Mucosa of stomach (tissue), 1 donor: ENCODE measurements around the gene MCF2L.

Experiments
- H3K27me3 ChIP-seq: one replicate; pipeline ENCODE4 v1.7.0; 2013; ENCODE audit warnings: mild to moderate bottlenecking, low read length; ENCODE audit not compliant: control insufficient read depth, insufficient read depth
- H3K36me3 ChIP-seq: one replicate; pipeline ENCODE4 v1.7.0; 2013; ENCODE audit warnings: low read length; ENCODE audit not compliant: control insufficient read depth, insufficient read depth
- H3K4me1 ChIP-seq: one replicate; pipeline ENCODE4 v1.7.0; 2013; ENCODE audit warnings: mild to moderate bottlenecking, low read length; ENCODE audit not compliant: control insufficient read depth, insufficient read depth
- H3K4me3 ChIP-seq: one replicate; pipeline ENCODE4 v1.7.0; 2013; ENCODE audit warnings: low read length
- H3K9ac ChIP-seq: one replicate; pipeline ENCODE4 v1.7.0; 2013; ENCODE audit warnings: mild to moderate bottlenecking, low read length, moderate library complexity
- H3K9me3 ChIP-seq: one replicate; pipeline ENCODE4 v1.7.0; 2013; ENCODE audit warnings: mild to moderate bottlenecking, low read length, moderate library complexity; ENCODE audit not compliant: control insufficient read depth
- donor health status: Pancreatic carcinoma.

MCF2L gene

DNA sequence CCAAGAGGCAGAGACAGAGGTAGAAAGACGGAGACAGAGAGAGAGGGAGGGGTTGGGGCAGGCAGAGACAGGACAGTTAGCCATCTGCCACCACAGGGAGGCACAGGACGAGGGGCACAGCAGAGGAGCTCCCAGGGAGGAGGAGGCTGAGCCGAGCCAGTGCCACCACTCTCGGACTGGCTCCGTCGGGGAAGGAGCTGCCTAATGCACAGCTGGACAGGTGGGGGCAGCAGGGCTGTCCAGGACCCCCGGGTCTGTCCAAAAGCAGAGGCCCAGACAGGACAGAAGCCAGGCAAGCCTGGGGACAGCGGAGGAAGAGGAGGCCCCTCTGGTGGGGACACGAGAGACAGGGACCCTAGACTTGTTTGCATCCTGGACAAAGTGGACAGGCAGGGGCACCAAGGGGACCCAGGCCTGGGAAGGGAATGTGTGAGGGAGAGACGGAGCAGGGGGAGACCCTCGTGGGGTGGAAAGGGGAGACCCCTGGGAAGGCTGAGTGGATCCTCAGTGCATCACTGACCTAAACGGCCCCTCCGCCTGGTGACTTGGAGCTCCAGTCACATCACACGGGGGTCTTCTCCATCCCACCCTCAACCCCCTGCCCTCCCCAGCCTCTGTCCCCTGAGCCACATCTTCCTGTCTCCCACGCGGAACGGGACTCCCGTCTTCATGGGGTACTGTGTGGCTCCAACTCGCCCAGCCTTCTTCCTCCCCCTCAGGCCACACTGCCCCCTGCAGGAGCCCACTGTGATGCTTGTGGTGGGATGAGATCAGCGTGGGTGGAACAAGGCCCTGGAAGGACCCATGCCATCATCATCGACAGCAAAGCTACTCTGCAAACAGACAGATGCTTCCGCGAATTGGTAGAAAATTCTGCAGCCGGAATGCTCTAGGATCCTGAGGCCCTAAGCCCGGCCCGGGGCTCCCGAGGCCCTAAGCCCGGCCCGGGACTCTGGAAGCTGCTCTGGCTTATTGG lies 154.5 kb downstream of the MCF2L start:
- H3K9me3 ChIP-seq = no peaks in the 10 kb centered on the region
- H3K27me3 ChIP-seq = peaks cover 7% of the 10 kb centered on the region
- peak overlapping the region; percentile 8 for H3K4me3 ChIP-seq
- no peaks in the 10 kb centered on the region for H3K36me3 ChIP-seq
- peak overlapping the region; percentile 53 for H3K9ac ChIP-seq
- peaks cover 17% of the 10 kb centered on the region for H3K4me1 ChIP-seq

GRCh38 chr13:113124211-113124970 lies 155.4 kb downstream of the MCF2L start:
- Histone ChIP-seq H3K9ac (no peak overlapping the region), H3K9me3 (no peaks in the 10 kb centered on the region), H3K27me3 (peaks cover 7% of the 10 kb centered on the region), H3K36me3 (no peaks in the 10 kb centered on the region), H3K4me3 (no peak overlapping the region), H3K4me1 (peaks cover 17% of the 10 kb centered on the region)

GRCh38 chr13:113125506-113126264 lies 156.7 kb downstream of the MCF2L start:
- no peak overlapping the region for H3K4me3 ChIP-seq
- H3K4me1 ChIP-seq = peaks cover 17% of the 10 kb centered on the region
- no peaks in the 10 kb centered on the region for H3K36me3 ChIP-seq
- no peaks in the 10 kb centered on the region for H3K9me3 ChIP-seq
- H3K9ac ChIP-seq = no peak overlapping the region
- H3K27me3 ChIP-seq = peaks cover 15% of the 10 kb centered on the region

- Histone ChIP-seq H3K9ac (no peak overlapping the region), H3K36me3 (no peaks in the 10 kb centered on the region), H3K4me1 (peaks cover 17% of the 10 kb centered on the region), H3K9me3 (no peaks in the 10 kb centered on the region), H3K27me3 (peaks cover 15% of the 10 kb centered on the region), H3K4me3 (no peak overlapping the region)
Measured at GRCh38 chr13:113126265-113127150, 157.5 kb downstream of the MCF2L start.

GRCh38 chr13:113129480-113129879 lies 160.5 kb downstream of the MCF2L start:
- Histone ChIP-seq H3K36me3 (no peaks in the 10 kb centered on the region), H3K4me1 (no peaks in the 10 kb centered on the region), H3K9ac (no peak overlapping the region), H3K9me3 (no peaks in the 10 kb centered on the region), H3K4me3 (no peak overlapping the region), H3K27me3 (peaks cover 15% of the 10 kb centered on the region)

- no peak overlapping the region for H3K4me3 ChIP-seq
- H3K27me3 ChIP-seq = peaks cover 15% of the 10 kb centered on the region
- H3K36me3 ChIP-seq = no peaks in the 10 kb centered on the region
- no peaks in the 10 kb centered on the region for H3K4me1 ChIP-seq
- no peak overlapping the region for H3K9ac ChIP-seq
- H3K9me3 ChIP-seq = no peaks in the 10 kb centered on the region
Measured at GRCh38 chr13:113129921-113130750, 161.1 kb downstream of the MCF2L start.

GRCh38 chr13:113135281-113135760 lies 166.3 kb downstream of the MCF2L start:
- Histone ChIP-seq H3K9me3 (no peaks in the 10 kb centered on the region), H3K36me3 (no peaks in the 10 kb centered on the region), H3K4me3 (no peak overlapping the region), H3K9ac (no peak overlapping the region), H3K27me3 (peaks cover 3% of the 10 kb centered on the region), H3K4me1 (no peaks in the 10 kb centered on the region)

- no peaks in the 10 kb centered on the region for H3K36me3 ChIP-seq
- no peak overlapping the region for H3K4me3 ChIP-seq
- H3K4me1 ChIP-seq = no peaks in the 10 kb centered on the region
- H3K9me3 ChIP-seq = no peaks in the 10 kb centered on the region
- no peaks in the 10 kb centered on the region for H3K27me3 ChIP-seq
- H3K9ac ChIP-seq = no peak overlapping the region
Measured at GRCh38 chr13:113137691-113138298, 168.8 kb downstream of the MCF2L start.

DNA sequence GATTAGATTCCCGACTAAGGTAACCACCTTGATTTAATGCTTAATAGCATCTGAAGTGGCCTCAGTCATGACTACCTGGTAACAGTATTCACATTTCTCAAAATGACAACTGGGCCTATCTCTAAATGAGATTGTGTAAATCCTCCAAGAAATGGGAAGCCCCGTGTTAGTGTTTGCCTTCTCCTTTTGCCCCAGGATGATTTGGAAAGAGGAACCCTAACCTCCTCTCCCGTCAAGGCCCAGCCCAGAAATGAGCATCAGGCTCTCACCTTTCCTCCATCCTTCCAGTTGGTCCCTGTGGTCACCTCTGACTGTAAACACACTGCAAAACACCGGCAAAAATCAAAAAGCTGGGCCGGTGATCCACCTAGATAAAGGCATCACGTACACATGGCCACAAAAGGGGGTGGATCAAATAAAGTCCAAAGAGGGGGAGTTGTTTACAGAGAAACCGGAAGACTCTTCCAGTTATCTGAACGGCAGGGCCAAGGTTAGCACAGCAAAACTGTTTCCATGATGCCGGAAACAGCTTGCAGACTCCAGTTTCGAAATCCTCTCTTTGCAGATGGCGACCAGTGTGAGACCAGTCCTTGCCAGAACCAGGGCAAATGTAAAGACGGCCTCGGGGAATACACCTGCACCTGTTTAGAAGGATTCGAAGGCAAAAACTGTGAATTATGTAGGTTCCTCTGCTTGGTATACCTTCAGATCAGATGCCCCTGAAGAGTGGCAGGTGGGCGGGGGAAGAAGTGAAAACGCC lies 170.0 kb downstream of the MCF2L start:
- H3K27me3 ChIP-seq = no peaks in the 10 kb centered on the region
- no peak overlapping the region for H3K4me3 ChIP-seq
- no peaks in the 10 kb centered on the region for H3K9me3 ChIP-seq
- H3K9ac ChIP-seq = no peak overlapping the region
- no peaks in the 10 kb centered on the region for H3K4me1 ChIP-seq
- no peaks in the 10 kb centered on the region for H3K36me3 ChIP-seq

DNA sequence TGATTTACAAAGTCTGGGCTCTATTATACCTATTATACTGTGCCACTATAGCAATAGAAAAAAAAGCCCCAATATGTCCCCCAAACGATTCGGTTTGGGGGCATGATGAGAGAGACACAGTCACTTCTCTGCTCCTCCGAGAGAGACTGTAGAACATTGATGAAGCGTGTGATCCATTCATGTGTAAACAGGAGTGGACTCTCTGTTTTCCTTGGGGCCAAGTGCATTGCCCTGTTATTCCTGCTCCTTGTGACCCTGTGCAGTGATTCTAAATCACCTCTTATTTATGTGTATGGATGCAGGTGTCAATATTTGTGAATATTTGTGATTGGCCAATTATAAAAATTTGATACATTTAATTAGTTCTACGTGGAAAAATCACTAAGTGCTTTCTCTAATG lies 170.6 kb downstream of the MCF2L start:
- Histone ChIP-seq H3K4me3 (no peak overlapping the region), H3K27me3 (no peaks in the 10 kb centered on the region), H3K9ac (no peak overlapping the region), H3K36me3 (no peaks in the 10 kb centered on the region), H3K9me3 (no peaks in the 10 kb centered on the region), H3K4me1 (no peaks in the 10 kb centered on the region)
